Activated T-cell treated with anti-CD3 and anti-CD28 coated beads for 48 hours (primary cell): ENCODE data around the gene TRIM69.
"Not testable (repeated sequence)": the region's sequence is repeated elsewhere in the genome, so short reads cannot be mapped to it uniquely, and the experiment has no call there.

Source experiments
- DNase-seq: peaks from one replicate; pipeline ENCODE4 v3.0.0-alpha.2; 2020; ENCODE audit warnings: low read depth

The TRIM69 gene

GRCh38 chr15:44715797-44716334 is 20.5 kb upstream of the TRIM69 start:
- DNase-seq, result no peak

GRCh38 chr15:44716983-44717602 is 19.2 kb upstream of the TRIM69 start:
- no peak for DNase-seq

GRCh38 chr15:44718180-44718926 is 18.0 kb upstream of the TRIM69 start:
- DNase-seq, result no peak

GRCh38 chr15:44718927-44719292 is 17.4 kb upstream of the TRIM69 start:
- DNase-seq, result no peak

- peak; percentile 50 for DNase-seq
Measured at GRCh38 chr15:44719293-44719999, 16.9 kb upstream of the TRIM69 start.

GRCh38 chr15:44720000-44720435 is 16.3 kb upstream of the TRIM69 start:
- peak; percentile 21 for DNase-seq

GRCh38 chr15:44720460-44721176 is 15.7 kb upstream of the TRIM69 start:
- DNase-seq, result no peak

GRCh38 chr15:44722011-44722410 is 14.3 kb upstream of the TRIM69 start:
- no peak for DNase-seq

- DNase-seq, result no peak
Measured at GRCh38 chr15:44726136-44726535, 10.2 kb upstream of the TRIM69 start.

GRCh38 chr15:44726568-44727484 is 9.5 kb upstream of the TRIM69 start:
- DNase-seq, result peak; percentile 45

GRCh38 chr15:44727485-44728231 is 8.7 kb upstream of the TRIM69 start:
- DNase-seq, result no peak

GRCh38 chr15:44728232-44728575 is 8.1 kb upstream of the TRIM69 start:
- not testable (repeated sequence) for DNase-seq

GRCh38 chr15:44728576-44729407 is 7.5 kb upstream of the TRIM69 start:
- DNase-seq, result peak; percentile 89

GRCh38 chr15:44729408-44730127 is 6.8 kb upstream of the TRIM69 start:
- DNase-seq, result no peak

- DNase-seq, result no peak
Measured at GRCh38 chr15:44734839-44735481, 1.4 kb upstream of the TRIM69 start.

GRCh38 chr15:44735482-44736180 is 697 bp upstream of the TRIM69 start:
- DNase-seq, result peak; percentile 55

GRCh38 chr15:44738340-44738984 is 2.1 kb downstream of the TRIM69 start:
- DNase-seq, result no peak
